Mesenchymal stem cell (in vitro differentiated cells and primary cell): ENCODE data around the gene EDN1.

Source experiments
- DNase-seq: peaks from one replicate; pipeline ENCODE4 v3.0.0-alpha.2; 2013
- H2AFZ ChIP-seq: one replicate; pipeline ENCODE4 v1.6.1; 2013; ENCODE audit warnings: low read depth, mild to moderate bottlenecking, control low read depth, inconsistent platforms, low read length, moderate library complexity
- H2AK5ac ChIP-seq: 2 replicates; pipeline ENCODE4 v1.6.1; 2013; ENCODE audit warnings: low read length, moderate library complexity, mild to moderate bottlenecking, inconsistent platforms; ENCODE audit not compliant: severe bottlenecking
- H2BK120ac ChIP-seq: one replicate; pipeline ENCODE4 v1.6.1; 2013; ENCODE audit warnings: low read depth, mild to moderate bottlenecking, inconsistent platforms, low read length, moderate library complexity
- H2BK12ac ChIP-seq, 2 experiments: one replicate each; pipeline ENCODE4 v1.6.1; 2013; ENCODE audit warnings: inconsistent platforms in 2 of 2, low read length in 2 of 2, mild to moderate bottlenecking in 2 of 2, moderate library complexity in 2 of 2, control low read depth in 1 of 2
- H2BK15ac ChIP-seq: one replicate; pipeline ENCODE4 v1.6.1; 2013; ENCODE audit warnings: mild to moderate bottlenecking, low read depth, inconsistent platforms; ENCODE audit not compliant: poor library complexity, severe bottlenecking
- H2BK5ac ChIP-seq: 2 replicates; pipeline ENCODE4 v1.6.1; 2013; ENCODE audit warnings: low read depth, mild to moderate bottlenecking, low read length, control low read depth, inconsistent platforms; ENCODE audit not compliant: poor library complexity, severe bottlenecking
- H3K14ac ChIP-seq, 2 experiments: one replicate each; pipeline ENCODE4 v1.6.1; 2013; ENCODE audit warnings: inconsistent platforms in 2 of 2, low read length in 2 of 2, control low read depth in 1 of 2, mild to moderate bottlenecking in 1 of 2, moderate library complexity in 1 of 2
- H3K18ac ChIP-seq, 2 experiments: one replicate each; pipeline ENCODE4 v1.6.1; 2013; ENCODE audit warnings: inconsistent platforms in 2 of 2, low read length in 2 of 2, control low read depth in 1 of 2, low read depth in 1 of 2, mild to moderate bottlenecking in 1 of 2
- H3K23ac ChIP-seq, 2 experiments: one replicate each; pipeline ENCODE4 v1.6.1; 2013; ENCODE audit warnings: inconsistent platforms in 2 of 2, low read length in 2 of 2, mild to moderate bottlenecking in 2 of 2, moderate library complexity in 2 of 2, control low read depth in 1 of 2
- H3K27ac ChIP-seq: 2 replicates; pipeline ENCODE4 v1.5.1; 2013; ENCODE audit warnings: mild to moderate bottlenecking, moderate library complexity, low read length, control low read depth, inconsistent platforms; ENCODE audit not compliant: poor library complexity, severe bottlenecking
- H3K27me3 ChIP-seq, 2 experiments: 2 replicates each; pipeline versions ENCODE4 v1.6.1 to v1.7.0; 2013; ENCODE audit warnings: low read length in 2 of 2, mild to moderate bottlenecking in 2 of 2, moderate library complexity in 2 of 2, control low read depth in 1 of 2, inconsistent platforms in 1 of 2; ENCODE audit not compliant: control insufficient read depth in 1 of 2, insufficient read depth in 1 of 2
- H3K36me3 ChIP-seq, 2 experiments: 2 replicates each; pipeline versions ENCODE4 v1.6.1 to v1.7.0; 2013; ENCODE audit warnings: low read length in 2 of 2, control low read depth in 1 of 2, inconsistent platforms in 1 of 2, low read depth in 1 of 2, mild to moderate bottlenecking in 1 of 2; ENCODE audit not compliant: insufficient read depth in 2 of 2, control insufficient read depth in 1 of 2
- H3K4ac ChIP-seq, 2 experiments: one replicate each; pipeline ENCODE4 v1.6.1; 2013; ENCODE audit warnings: inconsistent platforms in 2 of 2, low read length in 2 of 2, mild to moderate bottlenecking in 2 of 2, moderate library complexity in 2 of 2, control low read depth in 1 of 2, low read depth in 1 of 2
- H3K4me1 ChIP-seq: 2 replicates; pipeline ENCODE4 v1.6.1; 2013; ENCODE audit warnings: low read depth, low read length, control low read depth; ENCODE audit not compliant: control insufficient read depth, insufficient read depth
- H3K4me2 ChIP-seq: 2 replicates; pipeline ENCODE4 v1.6.1; 2013; ENCODE audit warnings: low read length, mild to moderate bottlenecking, inconsistent platforms; ENCODE audit not compliant: poor library complexity, severe bottlenecking
- H3K4me3 ChIP-seq, 2 experiments: 2 replicates each; pipeline versions ENCODE4 v1.5.1 to v1.7.0; 2013; ENCODE audit warnings: low read length in 2 of 2, mild to moderate bottlenecking in 2 of 2, control low read depth in 1 of 2, low read depth in 1 of 2; ENCODE audit not compliant: insufficient read depth in 1 of 2
- H3K79me1 ChIP-seq: replicated peaks from 2 replicates; pipeline ENCODE4 v1.6.1; 2013; ENCODE audit warnings: mild to moderate bottlenecking, control low read depth, low read length, inconsistent platforms; ENCODE audit not compliant: poor library complexity, severe bottlenecking
- H3K9ac ChIP-seq: 2 replicates; pipeline ENCODE4 v1.7.0; 2013; ENCODE audit warnings: mild to moderate bottlenecking, low read length, moderate library complexity
- H3K9me3 ChIP-seq: 2 replicates; pipeline ENCODE4 v1.7.0; 2013; ENCODE audit warnings: mild to moderate bottlenecking, low read length; ENCODE audit not compliant: control insufficient read depth
- H4K8ac ChIP-seq: one replicate; pipeline ENCODE4 v1.6.1; 2013; ENCODE audit warnings: inconsistent platforms, mild to moderate bottlenecking, low read length, moderate library complexity
- H4K91ac ChIP-seq: one replicate; pipeline ENCODE4 v1.6.1; 2013; ENCODE audit warnings: mild to moderate bottlenecking, low read length, inconsistent platforms
- WGBS: methylation state at CpG from one replicate; pipeline ENCODE4 v1.1.7; 2013; ENCODE audit warnings: mixed read lengths; 5-methylcytosine and 5-hydroxymethylcytosine counted together

The EDN1 gene

DNA sequence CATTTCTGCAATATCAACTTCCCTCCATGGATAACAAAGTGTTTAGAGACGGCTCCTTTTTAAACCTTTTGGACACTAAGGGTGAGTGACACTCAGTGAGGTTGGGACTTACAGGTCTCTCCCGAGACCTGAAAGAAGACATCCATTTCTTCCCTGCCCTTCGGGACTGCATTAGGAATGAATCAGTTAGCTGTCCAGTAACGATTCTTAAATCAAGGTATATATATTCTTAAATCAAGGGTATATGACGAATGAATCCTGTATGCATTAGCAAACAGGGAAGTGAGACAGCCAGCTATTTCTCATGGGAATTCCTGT lies 52.9 kb downstream of the EDN1 start:
- no peak overlapping the region for H4K8ac ChIP-seq
- H3K4me1 ChIP-seq = peaks cover 19% of the 10 kb centered on the region
- H3K14ac ChIP-seq = no peak overlapping the region
- 93% methylated on average over 5 of the region's 5 CpGs for WGBS
- DNase-seq = no peak
- H3K9me3 ChIP-seq = no peaks in the 10 kb centered on the region
- H3K18ac ChIP-seq = no peak overlapping the region
- no peak overlapping the region for H3K23ac ChIP-seq
- H3K4ac ChIP-seq = no peak overlapping the region
- no peak overlapping the region for H4K91ac ChIP-seq
- H2BK12ac ChIP-seq = no peak overlapping the region
- no peak overlapping the region for H3K4me2 ChIP-seq
- H3K27ac ChIP-seq = peak overlapping the region; percentile 83
- no peak overlapping the region for H3K4me3 ChIP-seq
- no peak overlapping the region for H2BK15ac ChIP-seq
- no peaks in the 10 kb centered on the region for H3K79me1 ChIP-seq
- H3K36me3 ChIP-seq = no peaks in the 10 kb centered on the region
- no peak overlapping the region for H2AK5ac ChIP-seq
- no peak overlapping the region for H2AFZ ChIP-seq
- H2BK120ac ChIP-seq = no peak overlapping the region
- no peak overlapping the region for H3K9ac ChIP-seq
- H3K27me3 ChIP-seq = peaks cover 0 to 45% of the 10 kb centered on the region in 2 experiments
- H2BK5ac ChIP-seq = peak overlapping the region; percentile 37

DNA sequence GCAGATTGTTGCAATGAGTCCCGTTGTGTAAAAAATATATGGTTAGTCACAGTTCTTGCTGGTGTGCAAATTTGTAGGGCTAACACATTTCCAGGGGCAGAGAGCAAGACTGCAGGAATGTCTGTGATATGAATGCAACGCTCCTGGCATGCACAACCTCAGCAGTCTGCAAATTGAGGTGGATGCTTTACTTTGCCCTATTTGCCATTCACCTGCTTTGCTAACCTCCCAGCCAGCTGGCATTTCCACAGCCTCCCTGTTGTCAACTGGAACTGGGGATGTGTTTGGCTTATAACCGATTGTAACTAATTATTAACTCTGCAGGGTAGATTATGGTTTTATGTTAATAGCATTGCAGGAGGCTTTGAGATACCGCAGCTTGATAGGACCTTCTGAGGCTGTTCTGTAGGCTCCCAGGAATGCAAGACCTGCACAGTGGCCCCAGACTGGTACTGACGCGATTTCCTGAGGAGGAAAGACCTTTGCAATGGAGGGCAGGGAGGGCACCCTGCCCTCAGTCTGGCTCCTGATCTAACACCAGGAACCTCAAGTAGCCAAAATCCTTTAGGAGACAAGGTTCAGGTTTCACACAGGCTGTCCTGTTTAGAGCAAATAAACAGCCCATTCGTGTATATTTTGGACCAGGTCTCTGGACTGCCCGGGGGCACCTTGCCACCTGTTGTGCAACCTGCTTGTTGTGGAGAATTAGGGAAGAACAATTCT lies 53.4 kb downstream of the EDN1 start:
- H3K4me3 ChIP-seq = no peak overlapping the region
- H3K27me3 ChIP-seq = peaks cover 0 to 45% of the 10 kb centered on the region in 2 experiments
- H3K9ac ChIP-seq = no peak overlapping the region
- no peak overlapping the region for H3K18ac ChIP-seq
- no peak overlapping the region for H3K4me2 ChIP-seq
- H2BK120ac ChIP-seq = no peak overlapping the region
- peak overlapping the region; percentile 74 for H2BK5ac ChIP-seq
- no peak overlapping the region for H3K14ac ChIP-seq
- no peak overlapping the region for H3K4ac ChIP-seq
- no peaks in the 10 kb centered on the region for H3K79me1 ChIP-seq
- H3K4me1 ChIP-seq = peaks cover 21% of the 10 kb centered on the region
- no peak overlapping the region for H4K8ac ChIP-seq
- peak overlapping the region; percentile 82 for H2AK5ac ChIP-seq
- peak overlapping the region; percentile 83 for H3K27ac ChIP-seq
- DNase-seq = no peak
- H3K23ac ChIP-seq = no peak overlapping the region
- no peak overlapping the region for H2BK12ac ChIP-seq
- H3K9me3 ChIP-seq = no peaks in the 10 kb centered on the region
- no peaks in the 10 kb centered on the region for H3K36me3 ChIP-seq
- 85% methylated on average over 8 of the region's 8 CpGs for WGBS
- H4K91ac ChIP-seq = no peak overlapping the region
- no peak overlapping the region for H2BK15ac ChIP-seq
- H2AFZ ChIP-seq = no peak overlapping the region

DNA sequence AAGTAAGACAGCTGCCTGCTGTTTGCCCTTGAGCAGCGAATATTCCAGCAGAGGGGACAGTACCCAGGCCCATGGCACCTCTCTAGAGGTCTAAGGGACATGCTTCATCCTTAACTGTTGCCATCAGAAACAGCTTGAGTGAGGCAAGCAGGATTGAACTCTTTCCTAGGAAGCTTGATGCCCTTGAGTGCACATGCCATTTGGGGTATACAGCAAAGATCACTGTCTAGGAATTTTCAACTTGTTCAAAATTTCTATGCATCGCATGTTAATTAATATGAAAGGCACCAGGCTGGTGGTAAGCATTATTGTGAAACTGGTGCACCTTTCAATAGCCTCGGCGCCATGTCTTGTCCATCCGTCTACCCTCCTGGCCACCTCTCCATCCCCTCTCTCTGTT lies 54.1 kb downstream of the EDN1 start:
- Histone ChIP-seq H3K36me3 (no peaks in the 10 kb centered on the region), H2BK120ac (no peak overlapping the region), H3K4me2 (no peak overlapping the region)

DNA sequence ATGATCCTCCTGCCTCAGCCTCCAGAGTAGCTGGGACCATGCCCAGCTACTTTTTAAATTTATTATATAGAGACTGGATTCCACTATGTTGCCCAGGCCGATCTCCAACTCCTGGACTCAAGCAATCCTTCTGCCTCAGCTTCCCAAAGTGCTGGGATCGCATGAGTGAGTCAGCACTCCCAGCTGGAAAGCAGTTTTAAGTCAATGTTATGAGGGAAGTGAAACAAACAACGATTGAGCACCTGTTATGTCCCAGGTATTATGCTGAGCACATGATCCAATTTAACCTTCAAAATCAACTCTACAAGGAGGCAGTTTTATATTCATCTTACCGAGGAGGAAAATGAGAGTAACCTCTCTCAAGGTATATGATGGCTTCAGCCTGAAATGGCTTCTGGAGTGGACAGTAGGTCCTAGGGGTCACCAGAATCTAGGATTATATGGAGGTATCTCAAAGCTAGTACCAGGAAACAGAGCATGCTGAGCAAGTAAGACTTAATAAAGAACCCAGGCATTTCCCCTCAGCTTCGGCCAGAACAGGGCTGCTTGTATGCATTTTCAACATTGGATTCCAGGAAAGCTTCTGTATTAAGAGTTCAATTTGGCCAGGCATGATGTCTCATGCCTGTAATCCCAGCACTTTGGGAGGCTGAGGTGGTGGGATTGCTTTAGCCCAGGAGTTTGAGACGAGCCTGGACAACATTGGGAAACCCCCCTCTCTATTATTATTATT lies 55.0 kb downstream of the EDN1 start:
- Histone ChIP-seq H2BK12ac (peak overlapping the region in 1 of 2 experiments; percentile 61), H3K4me3 (no peak overlapping the region), H3K9ac (no peak overlapping the region), H3K79me1 (no peaks in the 10 kb centered on the region), H2BK15ac (no peak overlapping the region), H3K4ac (no peak overlapping the region), H3K23ac (no peak overlapping the region), H3K9me3 (no peaks in the 10 kb centered on the region), H3K36me3 (no peaks in the 10 kb centered on the region), H3K27me3 (peaks cover 0 to 35% of the 10 kb centered on the region in 2 experiments), H3K4me2 (no peak overlapping the region), H3K14ac (no peak overlapping the region), H2AFZ (no peak overlapping the region), H4K8ac (no peak overlapping the region), H4K91ac (no peak overlapping the region), H2BK120ac (no peak overlapping the region), H2AK5ac (peak overlapping the region; percentile 82), H3K27ac (peak overlapping the region; percentile 22), H3K18ac (no peak overlapping the region), H3K4me1 (peaks cover 21% of the 10 kb centered on the region), H2BK5ac (peak overlapping the region; percentile 71)
- 85% methylated on average over 4 of the region's 6 CpGs for WGBS
- no peak for DNase-seq

More for the DNA sequence above, 54.1 kb downstream of the EDN1 start:
- peak overlapping the region; percentile 83 for H3K27ac ChIP-seq
- H3K9me3 ChIP-seq = no peaks in the 10 kb centered on the region
- no peak overlapping the region for H3K9ac ChIP-seq
- no peak overlapping the region for H3K4me3 ChIP-seq
- H3K14ac ChIP-seq = no peak overlapping the region
- H2BK12ac ChIP-seq = no peak overlapping the region
- H3K79me1 ChIP-seq = no peaks in the 10 kb centered on the region
- H3K4ac ChIP-seq = no peak overlapping the region
- H2BK15ac ChIP-seq = no peak overlapping the region
- peak overlapping the region; percentile 82 for H2AK5ac ChIP-seq
- peaks cover 0 to 43% of the 10 kb centered on the region in 2 experiments for H3K27me3 ChIP-seq
- H3K4me1 ChIP-seq = peaks cover 21% of the 10 kb centered on the region
- DNase-seq = no peak
- no peak overlapping the region for H4K8ac ChIP-seq
- 95% methylated on average over 5 of the region's 5 CpGs for WGBS
- no peak overlapping the region for H3K18ac ChIP-seq
- no peak overlapping the region for H4K91ac ChIP-seq
- H2BK5ac ChIP-seq = peak overlapping the region; percentile 74
- peak overlapping the region in 1 of 2 experiments; percentile 37 for H3K23ac ChIP-seq
- no peak overlapping the region for H2AFZ ChIP-seq
